GM12878 (cell line): Measurements from ENCODE around the gene PEX1. TPM values are rescaled to one million over a fixed set of nuclear protein-coding genes. Genes with fewer than 3 reads are reported as not detected.

Experiments used
- ATAC-seq: fragments of 200-7000 bp; cut with Tn5 transposase; 3 replicates; pipeline ENCODE4 v1.9.1; 2020; ENCODE audit warnings: mild to moderate bottlenecking, moderate library complexity
- BruUV-seq: library from RNA; stranded (reverse); fragments of 400-500 nt; replicated peaks from 2 replicates; lab custom pipeline; 2021; lab: Mats Ljungman, UMichigan
- CTCF ChIA-PET: fragments of 300-600 bp; sonication (Branson Sonifier 250); formaldehyde crosslinking; extraction: SDS; loops from one replicate; lab custom pipeline; 2021; ENCODE audit warnings: inconsistent platforms; lab: Yijun Ruan, JAX
- POLR2A ChIA-PET: fragments of 350-600 bp; formaldehyde crosslinking; extraction: SDS; loops from one replicate; lab custom pipeline; 2021; ENCODE audit warnings: inconsistent platforms; lab: Charles Lee
- RAD21 ChIA-PET: fragments of 300-600 bp; sonication (Branson Sonifier 250); formaldehyde crosslinking; loops from one replicate; lab custom pipeline; 2023; ENCODE audit warnings: antibody characterized with exemption; ENCODE audit not compliant: unreplicated experiment; lab: Charles Lee
- SMC1A ChIA-PET: fragments of 300-600 bp; sonication (Branson Sonifier 250); formaldehyde crosslinking; loops from one replicate; lab custom pipeline; 2023; ENCODE audit not compliant: unreplicated experiment, uncharacterized antibody; lab: Charles Lee
- DNase-seq: peaks from one replicate; pipeline ENCODE4 v3.0.0-alpha.2; 2011; ENCODE audit warnings: low read depth, low spot score
- FAIRE-seq: peaks from 3 replicates; lab custom pipeline; 2011; peaks lifted over from hg19 to GRCh38; lab: Jason Lieb, UNC
- H2AFZ ChIP-seq: 2 replicates; pipeline ENCODE4 v1.6.0; 2011; ENCODE audit warnings: low read depth, low read length, control low read depth; ENCODE audit not compliant: control insufficient read depth
- H3K27ac ChIP-seq: 2 replicates; pipeline ENCODE4 v1.5.1; 2011; ENCODE audit warnings: control low read depth; ENCODE audit not compliant: control insufficient read depth, insufficient read depth
- H3K27me3 ChIP-seq, 2 experiments: replicated peaks in 1 of 2; 2 replicates each; pipeline versions ENCODE4 v1.6.0 to v1.6.1; 2011; ENCODE audit warnings: low read length in 1 of 2; ENCODE audit not compliant: control insufficient read depth in 2 of 2, insufficient read depth in 2 of 2
- H3K36me3 ChIP-seq, 2 experiments: 2 replicates each; pipeline ENCODE4 v1.5.1; 2011; ENCODE audit warnings: low read length in 1 of 2; ENCODE audit not compliant: control insufficient read depth in 2 of 2, insufficient read depth in 2 of 2
- H3K4me1 ChIP-seq: 2 replicates; pipeline ENCODE4 v1.6.1; 2011; ENCODE audit warnings: mild to moderate bottlenecking, low read length, moderate library complexity, mixed read lengths; ENCODE audit not compliant: control insufficient read depth, insufficient read depth
- H3K4me2 ChIP-seq: 2 replicates; pipeline ENCODE4 v1.6.0; 2011; ENCODE audit warnings: control low read depth; ENCODE audit not compliant: control insufficient read depth, insufficient read depth
- H3K4me3 ChIP-seq: fragments of 200-600 bp; sonication (generic); 2 replicates; pipeline ENCODE4 v1.5.1; 2016
- H3K79me2 ChIP-seq: 2 replicates; pipeline ENCODE4 v1.6.0; 2011; ENCODE audit warnings: low read length; ENCODE audit not compliant: control insufficient read depth, insufficient read depth
- H3K9ac ChIP-seq: 2 replicates; pipeline ENCODE4 v1.8.0; 2011; ENCODE audit warnings: low read length, control low read depth, mixed read lengths; ENCODE audit not compliant: control insufficient read depth, insufficient read depth
- H3K9me3 ChIP-seq: replicated peaks from 3 replicates; pipeline ENCODE4 v1.5.1; 2011; ENCODE audit warnings: mild to moderate bottlenecking, low read length; ENCODE audit not compliant: control insufficient read depth, insufficient read depth
- H4K20me1 ChIP-seq: 2 replicates; pipeline ENCODE4 v1.6.0; 2011; ENCODE audit not compliant: control insufficient read depth, insufficient read depth
- ASH2L ChIP-seq: fragments of 300-600, 200-600 bp; sonication (generic); IDR thresholded peaks from 2 replicates; pipeline ENCODE4 v1.6.1; 2017; ENCODE audit warnings: low read depth, mild to moderate bottlenecking, borderline replicate concordance
- HDAC6 ChIP-seq: fragments of 200-600 bp; sonication (generic); IDR thresholded peaks from one replicate; pipeline ENCODE4 v1.8.0; 2017; ENCODE audit warnings: antibody characterized with exemption; ENCODE audit not compliant: unreplicated experiment
- PAX5 ChIP-seq: IDR thresholded peaks from 2 replicates; pipeline ENCODE4 v1.6.1; 2011; ENCODE audit warnings: low read depth, low read length, borderline replicate concordance
- RAD51 ChIP-seq: fragments of 450-650 bp; IDR thresholded peaks from 2 replicates; pipeline ENCODE4 v1.6.1; 2016; ENCODE audit warnings: moderate library complexity, mild to moderate bottlenecking, inconsistent platforms
- SMARCA5 ChIP-seq: fragments of 450-650 bp; IDR thresholded peaks from 2 replicates; pipeline ENCODE4 v1.6.1; 2017; ENCODE audit warnings: mild to moderate bottlenecking
- ZBED1 ChIP-seq: IDR thresholded peaks from 2 replicates; pipeline ENCODE4 v1.6.1; 2016; ENCODE audit warnings: borderline replicate concordance
- WGBS: methylation state at CpG from one replicate; pipeline ENCODE4 v1.1.6; 2016; ENCODE audit warnings: low lambda C conversion rate; ENCODE audit not compliant: insufficient replicate concordance, insufficient coverage; ENCODE audit errors: missing lambda C conversion rate; 5-methylcytosine and 5-hydroxymethylcytosine counted together
- in situ Hi-C: fragments of 300-500 bp; cut with MboI; formaldehyde crosslinking; loops from 9 replicates; pipeline ENCODE4 v1.14.3; 2018; ENCODE audit warnings: mixed read lengths
- intact Hi-C: fragments of 100-400 bp; cut with micrococcal nuclease; formaldehyde crosslinking; loops from one replicate; pipeline ENCODE4 v1.14.2; 2022; ENCODE audit not compliant: unreplicated experiment
- polyA plus RNA-seq, 11 experiments: library from polyadenylated mRNA; depleted of rRNA in 4 of 11; unstranded in 6 of 11; stranded (reverse) in 5 of 11; fragments of >200 nt; fragmentation: Nextera tagmentation in 4 of 11; fragmentation: Illumina TruSeq in 1 of 11; extraction: Ambion mirVana in 4 of 11; extraction: Trizol in 1 of 11; gene quantifications; 1 replicate in 1 of 11; 2 replicates in 10 of 11; pipeline versions ENCODE4 v1.2.1 to v1.2.3, GENCODE V29; 2011 to 2016; ENCODE audit warnings: inconsistent platforms in 2 of 11, missing spikeins in 2 of 11, low read depth in 1 of 11
- total RNA-seq, 4 experiments: library from RNA; depleted of rRNA in 3 of 4; stranded (reverse); fragments of >200 nt in 3 of 4; fragmentation: Illumina TruSeq in 1 of 4; extraction: Trizol in 1 of 4; gene quantifications; 2 replicates each; pipeline versions ENCODE4 v1.2.1 to v1.2.3, GENCODE V29; 2013 to 2021
- TF ChIP-seq, protein P1 (sequence below), 3 experiments: IDR thresholded peaks in 2 of 3; conservative IDR thresholded peaks in 1 of 3; 2 replicates each; pipeline ENCODE4 v1.5.1; 2011; ENCODE audit warnings: low read depth in 3 of 3, low read length in 3 of 3, mild to moderate bottlenecking in 3 of 3, control low read depth in 2 of 3, moderate library complexity in 2 of 3, inconsistent platforms in 1 of 3, mixed read lengths in 1 of 3; ENCODE audit not compliant: control insufficient read depth in 2 of 3, insufficient read depth in 1 of 3; ENCODE audit errors: extremely low read depth in 1 of 3
- TF ChIP-seq, protein P2 (sequence below): IDR thresholded peaks from 2 replicates; pipeline ENCODE4 v1.6.1; 2011; ENCODE audit warnings: low read depth, low read length, improper control_type of control experiment, borderline replicate concordance
- TF ChIP-seq, protein P3 (sequence below): fragments of 450-650 bp; formaldehyde crosslinking; IDR thresholded peaks from 2 replicates; pipeline ENCODE4 v1.5.0; 2022; ENCODE audit warnings: mild to moderate bottlenecking, missing genetic modification characterization

Gene PEX1
- total and polyA plus RNA-seq, 10 of the 15 experiments (the other 5 are each of a cell fraction or from before 2014, with no cell fraction given) = 6.7 to 22.9 (median 15.4) TPM

DNA sequence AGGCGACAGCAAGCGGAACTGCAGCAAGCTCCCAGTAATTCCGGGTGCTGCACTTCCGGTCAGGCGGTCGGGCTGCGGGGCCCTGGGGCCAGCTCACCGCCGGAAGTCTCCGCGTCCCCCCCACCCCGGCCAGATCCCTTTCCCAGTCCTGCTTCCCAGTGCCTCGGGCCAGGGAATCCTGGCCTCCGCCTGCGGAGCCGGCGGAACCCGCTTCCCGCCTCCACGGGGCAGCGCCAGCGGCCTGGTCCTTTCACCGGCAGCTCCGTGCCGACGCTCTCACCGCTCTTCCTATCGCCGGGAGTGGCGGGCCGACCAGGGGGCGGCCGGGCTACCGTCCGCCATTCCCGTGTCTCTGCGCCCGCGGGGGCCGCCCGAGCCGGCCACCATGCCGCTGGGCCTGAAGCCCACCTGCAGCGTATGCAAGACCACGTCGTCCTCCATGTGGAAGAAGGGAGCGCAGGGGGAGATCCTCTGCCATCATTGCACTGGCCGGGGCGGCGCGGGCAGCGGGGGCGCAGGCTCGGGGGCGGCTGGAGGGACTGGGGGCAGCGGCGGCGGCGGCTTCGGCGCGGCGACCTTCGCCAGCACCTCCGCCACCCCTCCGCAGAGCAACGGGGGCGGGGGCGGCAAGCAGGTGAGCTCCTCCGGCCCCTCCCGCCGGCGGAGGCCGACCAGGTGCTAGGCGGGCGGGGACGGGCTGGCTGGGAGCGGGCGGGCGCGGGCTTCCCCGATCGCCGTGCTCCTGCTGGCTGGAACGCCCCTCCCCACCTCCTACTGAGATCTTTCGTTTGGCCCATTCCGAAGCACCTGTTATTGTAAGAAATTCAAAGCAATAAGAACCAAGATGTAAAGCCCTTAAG is 80.7 kb downstream of the PEX1 start, which contains the start of gene GATAD1:
GATAD1 (plus strand) TSS at position 138 of the 860 bp plus-strand sequence; CDS start at position 386, 248 bp downstream.
- ChIA-PET SMC1A (interaction anchor here (0.6 to 3.0 kb wide), 25 partner anchors 14 to 1992 kb away, joined by 3 to 22 read pairs (median 4); partner anchors contain the start of genes AKAP9, ANKIB1, CYP51A1 and ERVW-1), POLR2A (interaction anchor here (0.5 to 2.1 kb wide), 14 partner anchors 10 to 1738 kb away, joined by 3 to 6 read pairs (median 4); partner anchors contain the start of genes AKAP9, ANKIB1, CYP51A1 and KRIT1), CTCF (interaction anchor here (0.6 to 4.6 kb wide), 54 partner anchors 9 to 1850 kb away, joined by 3 to 86 read pairs (median 4); partner anchors contain the start of genes AKAP9, ANKIB1, CYP51A1 and KRIT1), RAD21 (interaction anchor here (0.6 to 3.1 kb wide), 23 partner anchors 14 to 1407 kb away, joined by 3 to 45 read pairs (median 4); partner anchors contain the start of genes AKAP9, ANKIB1, KRIT1 and LRRD1)
- H3K4me3 ChIP-seq = peak within 1 kb of the TSS; percentile 92
- peak within 1 kb of the TSS; percentile 73 for H3K4me2 ChIP-seq
- peak within 1 kb of the TSS; percentile 96 for H2AFZ ChIP-seq
- H3K36me3 ChIP-seq = peaks cover 2 to 11% of the 10 kb centered on the region in 2 experiments; a peak in 2 of 4 replicates
- no peaks in the 10 kb centered on the region for H3K27me3 ChIP-seq
- DNase-seq (no peak), FAIRE-seq (no peak), ATAC-seq (peak; percentile 91)
- H3K9me3 ChIP-seq = no peaks in the 10 kb centered on the region
- peak within 1 kb of the TSS; percentile 95 for H3K27ac ChIP-seq
- intact Hi-C loops (loop anchor here (1.0 to 10.0 kb wide), 7 partner anchors 23 to 617 kb away; partner anchors contain the start of genes AKAP9, ANKIB1, CYP51A1 and KRIT1), in situ Hi-C loops (loop anchor here (5.0 to 25.0 kb wide), 2 partner anchors 615 to 1360 kb away; no protein-coding TSS in a partner anchor)
- H3K9ac ChIP-seq = peak within 1 kb of the TSS; percentile 97
- no peaks in the 10 kb centered on the region for H4K20me1 ChIP-seq
- BruUV-seq = TSS peak; percentile 53
- H3K79me2 ChIP-seq = peaks cover 17% of the 10 kb centered on the region
- 1% methylated on average over 44 of the region's 87 CpGs for WGBS
- no peaks in the 10 kb centered on the region for H3K4me1 ChIP-seq
- TF ChIP-seq SMARCA5 (peak; percentile 45; the same call in 1 of the 2 replicates), PAX5 (0 out of 2 replicates have a peak, but pooled peaks have one; percentile 13), ASH2L (0 out of 2 replicates have a peak, but pooled peaks have one; percentile 44), ZBED1 (no peak), HDAC6 (peak; percentile 51), RAD51 (peak; percentile 60)
- TF ChIP-seq, protein P1, sequence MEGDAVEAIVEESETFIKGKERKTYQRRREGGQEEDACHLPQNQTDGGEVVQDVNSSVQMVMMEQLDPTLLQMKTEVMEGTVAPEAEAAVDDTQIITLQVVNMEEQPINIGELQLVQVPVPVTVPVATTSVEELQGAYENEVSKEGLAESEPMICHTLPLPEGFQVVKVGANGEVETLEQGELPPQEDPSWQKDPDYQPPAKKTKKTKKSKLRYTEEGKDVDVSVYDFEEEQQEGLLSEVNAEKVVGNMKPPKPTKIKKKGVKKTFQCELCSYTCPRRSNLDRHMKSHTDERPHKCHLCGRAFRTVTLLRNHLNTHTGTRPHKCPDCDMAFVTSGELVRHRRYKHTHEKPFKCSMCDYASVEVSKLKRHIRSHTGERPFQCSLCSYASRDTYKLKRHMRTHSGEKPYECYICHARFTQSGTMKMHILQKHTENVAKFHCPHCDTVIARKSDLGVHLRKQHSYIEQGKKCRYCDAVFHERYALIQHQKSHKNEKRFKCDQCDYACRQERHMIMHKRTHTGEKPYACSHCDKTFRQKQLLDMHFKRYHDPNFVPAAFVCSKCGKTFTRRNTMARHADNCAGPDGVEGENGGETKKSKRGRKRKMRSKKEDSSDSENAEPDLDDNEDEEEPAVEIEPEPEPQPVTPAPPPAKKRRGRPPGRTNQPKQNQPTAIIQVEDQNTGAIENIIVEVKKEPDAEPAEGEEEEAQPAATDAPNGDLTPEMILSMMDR (IDR thresholded peaks at IDR 0.05 in 2 of 3, conservative IDR thresholded peaks at IDR 0.05 in 1 of 3; ENCODE audit: control insufficient read depth in 2 of 3, extremely low read depth in 1 of 3, insufficient read depth in 1 of 3, low read depth in 3 of 3, low read length in 3 of 3) = peak; percentile 88 to 99 (median 91)
- TF ChIP-seq, protein P2, sequence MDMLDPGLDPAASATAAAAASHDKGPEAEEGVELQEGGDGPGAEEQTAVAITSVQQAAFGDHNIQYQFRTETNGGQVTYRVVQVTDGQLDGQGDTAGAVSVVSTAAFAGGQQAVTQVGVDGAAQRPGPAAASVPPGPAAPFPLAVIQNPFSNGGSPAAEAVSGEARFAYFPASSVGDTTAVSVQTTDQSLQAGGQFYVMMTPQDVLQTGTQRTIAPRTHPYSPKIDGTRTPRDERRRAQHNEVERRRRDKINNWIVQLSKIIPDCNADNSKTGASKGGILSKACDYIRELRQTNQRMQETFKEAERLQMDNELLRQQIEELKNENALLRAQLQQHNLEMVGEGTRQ = peak; percentile 13; the same call in 1 of the 2 replicates
- TF ChIP-seq, protein P3, sequence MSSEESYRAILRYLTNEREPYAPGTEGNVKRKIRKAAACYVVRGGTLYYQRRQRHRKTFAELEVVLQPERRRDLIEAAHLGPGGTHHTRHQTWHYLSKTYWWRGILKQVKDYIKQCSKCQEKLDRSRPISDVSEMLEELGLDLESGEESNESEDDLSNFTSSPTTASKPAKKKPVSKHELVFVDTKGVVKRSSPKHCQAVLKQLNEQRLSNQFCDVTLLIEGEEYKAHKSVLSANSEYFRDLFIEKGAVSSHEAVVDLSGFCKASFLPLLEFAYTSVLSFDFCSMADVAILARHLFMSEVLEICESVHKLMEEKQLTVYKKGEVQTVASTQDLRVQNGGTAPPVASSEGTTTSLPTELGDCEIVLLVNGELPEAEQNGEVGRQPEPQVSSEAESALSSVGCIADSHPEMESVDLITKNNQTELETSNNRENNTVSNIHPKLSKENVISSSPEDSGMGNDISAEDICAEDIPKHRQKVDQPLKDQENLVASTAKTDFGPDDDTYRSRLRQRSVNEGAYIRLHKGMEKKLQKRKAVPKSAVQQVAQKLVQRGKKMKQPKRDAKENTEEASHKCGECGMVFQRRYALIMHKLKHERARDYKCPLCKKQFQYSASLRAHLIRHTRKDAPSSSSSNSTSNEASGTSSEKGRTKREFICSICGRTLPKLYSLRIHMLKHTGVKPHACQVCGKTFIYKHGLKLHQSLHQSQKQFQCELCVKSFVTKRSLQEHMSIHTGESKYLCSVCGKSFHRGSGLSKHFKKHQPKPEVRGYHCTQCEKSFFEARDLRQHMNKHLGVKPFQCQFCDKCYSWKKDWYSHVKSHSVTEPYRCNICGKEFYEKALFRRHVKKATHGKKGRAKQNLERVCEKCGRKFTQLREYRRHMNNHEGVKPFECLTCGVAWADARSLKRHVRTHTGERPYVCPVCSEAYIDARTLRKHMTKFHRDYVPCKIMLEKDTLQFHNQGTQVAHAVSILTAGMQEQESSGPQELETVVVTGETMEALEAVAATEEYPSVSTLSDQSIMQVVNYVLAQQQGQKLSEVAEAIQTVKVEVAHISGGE (CRISPR knock-in tag) = peak; percentile 55
